GM10248 (cell line): Measurements from ENCODE around the gene FAM151A.

Experiments
- CTCF ChIA-PET: fragments of 300-600 bp; sonication (Branson Sonifier 250); formaldehyde crosslinking; extraction: SDS; loops from one replicate; lab custom pipeline; 2021; ENCODE audit warnings: antibody characterized with exemption; lab: Yijun Ruan, JAX
- POLR2A ChIA-PET: fragments of 350-650 bp; sonication (Branson Sonifier 250); formaldehyde crosslinking; extraction: SDS; loops from one replicate; lab custom pipeline; 2020; ENCODE audit warnings: antibody characterized with exemption; lab: Yijun Ruan, JAX
- DNase-seq: peaks from one replicate; pipeline ENCODE4 v3.0.0; 2012; ENCODE audit errors: extremely low spot score
- CTCF ChIP-seq: IDR thresholded peaks from 2 replicates; pipeline ENCODE4 v1.5.1; 2012; ENCODE audit warnings: mild to moderate bottlenecking, low read depth; ENCODE audit errors: extremely low read depth, missing control alignments, control extremely low read depth

Gene FAM151A

GRCh38 chr1:54572542-54572850 lies 50.8 kb downstream of the FAM151A start:
- DNase-seq, result no peak
- TF ChIP-seq CTCF, result no peak
- CTCF ChIA-PET, result interaction anchor here (1.2 to 1.6 kb wide), 2 partner anchors 15 to 16 kb away, joined by 3 read pairs; no protein-coding TSS in a partner anchor
- POLR2A ChIA-PET, result no interaction called here

GRCh38 chr1:54571803-54572541 lies 51.4 kb downstream of the FAM151A start:
- DNase-seq, result no peak
- ChIA-PET POLR2A (no interaction called here), CTCF (interaction anchor here (1.2 to 1.6 kb wide), 2 partner anchors 14 to 15 kb away, joined by 3 read pairs; no protein-coding TSS in a partner anchor)
- no peak for TF ChIP-seq CTCF

- no peak for DNase-seq
- POLR2A ChIA-PET, result no interaction called here
- no peak for TF ChIP-seq CTCF
- CTCF ChIA-PET, result interaction anchor here (1.2 to 1.6 kb wide), 2 partner anchors 13 to 15 kb away, joined by 3 read pairs; no protein-coding TSS in a partner anchor
Observed at GRCh38 chr1:54571326-54571725, 52.0 kb downstream of the FAM151A start.

GRCh38 chr1:54570161-54570560 lies 53.2 kb downstream of the FAM151A start:
- POLR2A ChIA-PET, result no interaction called here
- CTCF ChIA-PET, result no interaction called here
- DNase-seq, result no peak
- TF ChIP-seq CTCF, result no peak

- CTCF ChIA-PET, result no interaction called here
- no peak for TF ChIP-seq CTCF
- DNase-seq, result no peak
- POLR2A ChIA-PET, result no interaction called here
Observed at GRCh38 chr1:54569339-54569738, 54.0 kb downstream of the FAM151A start.

- TF ChIP-seq CTCF, result no peak
- CTCF ChIA-PET, result no interaction called here
- POLR2A ChIA-PET, result no interaction called here
- DNase-seq, result no peak
Observed at GRCh38 chr1:54567961-54568360, 55.4 kb downstream of the FAM151A start.
